Vagina (tissue), 2 donors: ENCODE measurements around the gene RALGPS2. TPM values are rescaled to one million over a fixed set of nuclear protein-coding genes. Genes with fewer than 3 reads are reported as not detected.

Experiments used
- DNase-seq, 2 donors: peaks; one replicate each; pipeline ENCODE4 v3.0.0-alpha.2; 2017; ENCODE audit errors: extremely low spot score in 2 of 2
- H3K27ac ChIP-seq: fragments of 200-600 bp; sonication (generic); one replicate; pipeline ENCODE4 v1.5.1; 2019
- H3K27me3 ChIP-seq: fragments of 200-600 bp; sonication (generic); one replicate; pipeline ENCODE4 v1.5.1; 2019
- H3K36me3 ChIP-seq, 2 donors: fragments of 200-600 bp; sonication (generic); one replicate each; pipeline ENCODE4 v1.5.1; 2017 to 2019
- H3K4me1 ChIP-seq: fragments of 200-600 bp; sonication (generic); one replicate; pipeline ENCODE4 v1.5.1; 2019
- H3K4me3 ChIP-seq, 2 donors: fragments of 200-600 bp; sonication (generic); 1 replicate in 1 of 2; 2 replicates in 1 of 2; pipeline ENCODE4 v1.5.1; 2016 to 2019
- H3K9me3 ChIP-seq: fragments of 200-600 bp; sonication (generic); one replicate; pipeline ENCODE4 v1.5.1; 2019
- CTCF ChIP-seq, 3 experiments: fragments of 450-650 bp in 2 of 3; fragments of 200-600 bp in 1 of 3; sonication (generic) in 1 of 3; IDR thresholded peaks; one replicate each; pipeline ENCODE4 v1.5.1; 2017 to 2019; ENCODE audit warnings: antibody characterized with exemption in 3 of 3, mild to moderate bottlenecking in 2 of 3, moderate library complexity in 2 of 3
- POLR2A ChIP-seq, 2 donors: fragments of 450-650 bp; IDR thresholded peaks; one replicate each; pipeline ENCODE4 v1.6.1; 2017; ENCODE audit warnings: antibody characterized with exemption in 2 of 2, mild to moderate bottlenecking in 2 of 2, moderate library complexity in 2 of 2
- POLR2AphosphoS5 ChIP-seq, 2 donors: sonication (generic); formaldehyde crosslinking; IDR thresholded peaks; one replicate each; pipeline ENCODE4 v1.9.0; 2017; ENCODE audit warnings: antibody characterized with exemption in 2 of 2, mild to moderate bottlenecking in 2 of 2, low read depth in 1 of 2; ENCODE audit not compliant: insufficient read depth in 1 of 2
- intact Hi-C: fragments of 100-400 bp; cut with DNase I; formaldehyde crosslinking; loops from one replicate; pipeline ENCODE4 v1.15.1; 2023
- total RNA-seq: library from RNA; depleted of rRNA; stranded (reverse); fragments of >200 nt; gene quantifications from one replicate; pipeline ENCODE4 v1.2.3, GENCODE V29; 2016

RALGPS2 gene
- total RNA-seq, 1 donor from 2014 or later: 20.4 TPM

DNA sequence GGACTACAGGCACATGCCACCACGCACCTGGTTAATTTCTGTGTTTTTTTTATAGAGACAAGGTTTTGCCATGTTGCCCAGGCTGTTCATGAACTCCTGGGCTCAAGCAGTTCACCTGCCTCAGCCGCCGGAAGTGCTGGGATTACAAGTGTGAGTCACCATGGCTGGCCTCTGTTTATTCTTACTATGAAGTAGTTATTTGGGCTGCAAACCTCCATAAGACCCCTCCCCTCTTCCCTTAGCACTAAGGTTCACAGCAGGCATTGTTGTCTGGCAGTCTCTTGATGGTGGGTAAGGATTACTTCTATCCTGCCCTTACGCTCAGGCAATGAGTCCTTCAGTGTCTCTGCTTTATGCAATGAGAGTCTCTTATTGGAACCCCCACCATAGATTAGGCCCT lies 94.1 kb downstream of the RALGPS2 start:
- Histone ChIP-seq H3K4me1 (no peaks in the 10 kb centered on the region), H3K4me3 (no peak overlapping the region), H3K36me3 (no peaks in the 10 kb centered on the region), H3K27me3 (no peaks in the 10 kb centered on the region), H3K27ac (no peak overlapping the region), H3K9me3 (no peaks in the 10 kb centered on the region)
- TF ChIP-seq CTCF (IDR thresholded peaks at IDR 0.05) (no peak), POLR2A (IDR thresholded peaks at IDR 0.05) (no peak), POLR2AphosphoS5 (IDR thresholded peaks at IDR 0.05; ENCODE audit: insufficient read depth in 1 of 2, low read depth in 1 of 2) (no peak)
- intact Hi-C loops: no loop called here
- no peak for DNase-seq

DNA sequence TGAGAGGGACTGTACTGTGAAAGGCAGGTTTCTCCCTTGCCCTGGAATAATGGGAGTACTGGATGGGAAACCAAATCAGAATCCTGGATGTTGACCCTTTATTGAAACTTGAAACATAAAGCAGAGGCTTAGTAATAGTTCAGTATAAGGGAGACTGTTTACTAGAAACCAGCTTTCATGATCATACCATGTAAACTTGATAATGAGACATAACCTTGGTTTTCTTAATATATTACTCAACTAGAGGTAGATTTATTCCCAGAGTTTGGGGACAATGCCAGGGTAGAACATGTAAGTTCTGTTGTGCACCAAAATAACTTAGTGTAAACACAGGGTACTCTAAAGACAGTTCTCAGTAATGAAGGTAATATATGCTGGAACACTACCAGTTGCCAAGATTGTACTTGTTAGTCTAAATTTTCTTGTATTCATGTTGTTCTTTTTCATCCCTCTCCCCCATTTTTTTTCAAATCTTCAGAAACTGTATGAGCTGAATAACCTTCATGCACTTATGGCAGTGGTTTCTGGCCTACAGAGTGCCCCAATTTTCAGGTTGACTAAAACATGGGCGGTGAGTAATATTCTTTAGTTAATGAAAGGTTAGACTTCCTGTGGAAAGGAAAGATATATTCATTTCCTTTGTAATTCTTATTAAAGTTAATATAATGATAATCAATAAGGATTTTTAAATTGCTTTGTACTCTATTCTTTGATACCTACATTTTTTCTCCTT lies 96.3 kb downstream of the RALGPS2 start:
- no peak for TF ChIP-seq POLR2A (IDR thresholded peaks at IDR 0.05)
- TF ChIP-seq CTCF (IDR thresholded peaks at IDR 0.05): no peak
- no peak for TF ChIP-seq POLR2AphosphoS5 (IDR thresholded peaks at IDR 0.05; ENCODE audit: insufficient read depth in 1 of 2, low read depth in 1 of 2)
- no peak for DNase-seq
- intact Hi-C loops: no loop called here
- Histone ChIP-seq H3K4me3 (no peak overlapping the region), H3K36me3 (no peaks in the 10 kb centered on the region), H3K27me3 (no peaks in the 10 kb centered on the region), H3K27ac (no peak overlapping the region), H3K4me1 (no peaks in the 10 kb centered on the region), H3K9me3 (no peaks in the 10 kb centered on the region)

DNA sequence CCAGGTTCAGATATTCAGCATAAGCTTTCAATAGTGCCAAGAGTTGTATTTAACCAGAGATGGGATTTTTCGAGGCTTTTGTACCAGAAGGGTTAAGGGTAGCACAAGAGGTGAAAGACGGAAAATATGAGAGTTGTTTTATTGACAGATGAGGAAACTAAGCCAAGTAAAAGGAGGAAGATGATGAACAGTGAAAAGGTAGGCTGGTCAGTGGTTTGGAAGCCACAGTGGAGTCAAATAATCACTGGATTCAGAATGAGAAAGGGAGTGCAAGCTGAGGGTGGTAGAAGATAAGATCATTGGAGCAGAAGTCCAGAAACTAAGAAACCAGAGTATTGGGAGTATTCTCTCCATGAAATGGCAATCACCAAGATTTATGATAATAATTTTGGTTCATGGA lies 100.1 kb downstream of the RALGPS2 start:
- intact Hi-C loops: no loop called here
- Histone ChIP-seq H3K27me3 (no peaks in the 10 kb centered on the region), H3K27ac (no peak overlapping the region), H3K9me3 (no peaks in the 10 kb centered on the region), H3K4me1 (no peaks in the 10 kb centered on the region), H3K4me3 (no peak overlapping the region), H3K36me3 (no peaks in the 10 kb centered on the region)
- TF ChIP-seq CTCF (IDR thresholded peaks at IDR 0.05) (no peak), POLR2A (IDR thresholded peaks at IDR 0.05) (no peak), POLR2AphosphoS5 (IDR thresholded peaks at IDR 0.05; ENCODE audit: insufficient read depth in 1 of 2, low read depth in 1 of 2) (no peak)
- DNase-seq: no peak

DNA sequence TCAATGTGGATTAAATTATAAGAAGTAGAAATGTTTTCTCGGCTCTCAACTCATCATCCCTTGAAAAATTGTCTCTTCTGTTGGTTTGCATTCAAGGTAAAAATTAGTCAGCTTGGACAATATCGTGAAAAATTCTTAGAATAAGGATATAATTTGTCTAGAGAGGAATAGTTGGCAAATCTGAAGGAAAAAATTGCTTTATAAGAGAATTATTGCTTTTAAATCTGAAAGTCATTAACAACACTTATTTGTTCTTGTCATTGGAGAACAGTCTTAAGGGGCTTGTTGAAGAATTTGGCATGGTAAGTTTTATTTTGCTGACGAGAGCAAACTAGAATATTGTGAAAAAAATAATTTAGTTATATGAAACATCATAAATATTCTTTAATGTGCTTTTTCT lies 119.4 kb downstream of the RALGPS2 start:
- Histone ChIP-seq H3K36me3 (no peaks in the 10 kb centered on the region), H3K27ac (no peak overlapping the region), H3K4me3 (no peak overlapping the region), H3K4me1 (no peaks in the 10 kb centered on the region), H3K9me3 (no peaks in the 10 kb centered on the region), H3K27me3 (no peaks in the 10 kb centered on the region)
- DNase-seq: no peak
- intact Hi-C loops: no loop called here
- TF ChIP-seq CTCF (IDR thresholded peaks at IDR 0.05) (no peak), POLR2AphosphoS5 (IDR thresholded peaks at IDR 0.05; ENCODE audit: insufficient read depth in 1 of 2, low read depth in 1 of 2) (no peak), POLR2A (IDR thresholded peaks at IDR 0.05) (no peak)

- H3K4me1 ChIP-seq: no peaks in the 10 kb centered on the region
- no peaks in the 10 kb centered on the region for H3K36me3 ChIP-seq
- H3K9me3 ChIP-seq: no peaks in the 10 kb centered on the region
- H3K4me3 ChIP-seq: no peak overlapping the region
- intact Hi-C loops: no loop called here
- no peaks in the 10 kb centered on the region for H3K27me3 ChIP-seq
- no peak for DNase-seq
- no peak overlapping the region for H3K27ac ChIP-seq
- TF ChIP-seq POLR2AphosphoS5 (IDR thresholded peaks at IDR 0.05; ENCODE audit: insufficient read depth in 1 of 2, low read depth in 1 of 2): no peak
- no peak for TF ChIP-seq CTCF (IDR thresholded peaks at IDR 0.05)
- no peak for TF ChIP-seq POLR2A (IDR thresholded peaks at IDR 0.05)
These were observed 121.3 kb downstream of the RALGPS2 start for GRCh38 chr1:178846306-178846705.
